ENCODE results near the gene ACAD10.
A peak's percentile ranks its signal among the peaks of the same experiment; 100 is the strongest.

The ACAD10 gene

GRCh38 chr12:111685322-111685810 is 487 bp upstream of the ACAD10 start:
- POLR2A ChIA-PET = interaction anchor here (0.7 to 1.4 kb wide), 6 partner anchors 9 to 280 kb away, joined by 3 to 4 read pairs (median 3); partner anchors contain the start of gene SH2B3
- CTCF ChIA-PET = interaction anchor here (1.0 to 3.0 kb wide), 7 partner anchors 8 to 288 kb away, joined by 3 to 9 read pairs (median 4); no protein-coding TSS in a partner anchor
- DNase-seq (ENCODE audit: low read depth, low spot score) = no peak
- TF ChIP-seq, protein P1, sequence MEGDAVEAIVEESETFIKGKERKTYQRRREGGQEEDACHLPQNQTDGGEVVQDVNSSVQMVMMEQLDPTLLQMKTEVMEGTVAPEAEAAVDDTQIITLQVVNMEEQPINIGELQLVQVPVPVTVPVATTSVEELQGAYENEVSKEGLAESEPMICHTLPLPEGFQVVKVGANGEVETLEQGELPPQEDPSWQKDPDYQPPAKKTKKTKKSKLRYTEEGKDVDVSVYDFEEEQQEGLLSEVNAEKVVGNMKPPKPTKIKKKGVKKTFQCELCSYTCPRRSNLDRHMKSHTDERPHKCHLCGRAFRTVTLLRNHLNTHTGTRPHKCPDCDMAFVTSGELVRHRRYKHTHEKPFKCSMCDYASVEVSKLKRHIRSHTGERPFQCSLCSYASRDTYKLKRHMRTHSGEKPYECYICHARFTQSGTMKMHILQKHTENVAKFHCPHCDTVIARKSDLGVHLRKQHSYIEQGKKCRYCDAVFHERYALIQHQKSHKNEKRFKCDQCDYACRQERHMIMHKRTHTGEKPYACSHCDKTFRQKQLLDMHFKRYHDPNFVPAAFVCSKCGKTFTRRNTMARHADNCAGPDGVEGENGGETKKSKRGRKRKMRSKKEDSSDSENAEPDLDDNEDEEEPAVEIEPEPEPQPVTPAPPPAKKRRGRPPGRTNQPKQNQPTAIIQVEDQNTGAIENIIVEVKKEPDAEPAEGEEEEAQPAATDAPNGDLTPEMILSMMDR (IDR thresholded peaks at IDR 0.05; ENCODE audit: insufficient read depth, low read length, missing control alignments) = no peak
- H3K4me3 ChIP-seq (ENCODE audit: low read depth, low read length) = peak overlapping the region; percentile 99

- peak overlapping the region; percentile 99 for H3K4me3 ChIP-seq (ENCODE audit: low read depth, low read length)
- DNase-seq (ENCODE audit: low read depth, low spot score) = no peak
- POLR2A ChIA-PET = interaction anchor here (0.6 to 1.2 kb wide), 2 partner anchors 12 to 190 kb away, joined by 3 read pairs; no protein-coding TSS in a partner anchor
- CTCF ChIA-PET = interaction anchor here (1.1 to 3.0 kb wide), 2 partner anchors 19 to 126 kb away, joined by 3 to 9 read pairs; no protein-coding TSS in a partner anchor
- TF ChIP-seq, protein P1 (IDR thresholded peaks at IDR 0.05; ENCODE audit: insufficient read depth, low read length, missing control alignments) = no peak
These were observed 787 bp downstream of the ACAD10 start for GRCh38 chr12:111686574-111687105.

DNA sequence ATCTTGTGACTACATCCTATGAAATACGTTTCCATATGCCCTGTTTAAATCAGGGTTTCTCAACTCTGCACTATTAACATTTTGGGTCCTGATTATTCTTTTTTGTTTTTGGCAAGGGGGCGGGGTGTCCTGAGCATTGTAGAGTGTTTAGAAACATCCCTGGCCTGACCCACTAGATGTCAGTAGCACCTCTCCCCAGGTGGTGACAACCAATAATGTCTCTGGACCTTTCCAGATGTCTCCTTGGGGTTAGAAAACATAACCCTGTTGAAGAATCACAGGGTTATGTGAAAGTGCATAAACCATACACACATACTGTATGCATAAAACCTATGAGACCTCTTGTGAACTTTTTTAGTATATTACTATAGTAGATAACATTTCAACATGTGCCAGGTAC is 1.4 kb downstream of the ACAD10 start:
- TF ChIP-seq, protein P1 (IDR thresholded peaks at IDR 0.05; ENCODE audit: insufficient read depth, low read length, missing control alignments) = no peak
- DNase-seq (ENCODE audit: low read depth, low spot score) = no peak
- POLR2A ChIA-PET = no interaction called here
- peak overlapping the region; percentile 99; the same call in 1 of the 2 replicates for H3K4me3 ChIP-seq (ENCODE audit: low read depth, low read length)
- CTCF ChIA-PET = interaction anchor here (3.0 kb wide), 1 partner anchor 125 kb away, joined by 9 read pairs; no protein-coding TSS in a partner anchor

- CTCF ChIA-PET = no interaction called here
These were observed 2.1 kb downstream of the ACAD10 start for GRCh38 chr12:111687952-111688351.

GRCh38 chr12:111691262-111691661 is 5.4 kb downstream of the ACAD10 start:
- POLR2A ChIA-PET = no interaction called here
- TF ChIP-seq, protein P1 (IDR thresholded peaks at IDR 0.05; ENCODE audit: insufficient read depth, low read length, missing control alignments) = no peak
- CTCF ChIA-PET = interaction anchor here (0.6 to 0.7 kb wide), 2 partner anchors 29 to 35 kb away, joined by 3 to 4 read pairs; no protein-coding TSS in a partner anchor
- H3K4me3 ChIP-seq (ENCODE audit: low read depth, low read length) = no peak overlapping the region
- no peak for DNase-seq (ENCODE audit: low read depth, low spot score)

More at GRCh38 chr12:111687952-111688351, 2.1 kb downstream of the ACAD10 start:
- no peak for DNase-seq (ENCODE audit: low read depth, low spot score)
- TF ChIP-seq, protein P1 (IDR thresholded peaks at IDR 0.05; ENCODE audit: insufficient read depth, low read length, missing control alignments) = no peak
- no peak overlapping the region for H3K4me3 ChIP-seq (ENCODE audit: low read depth, low read length)
- POLR2A ChIA-PET = no interaction called here

GRCh38 chr12:111692575-111693210 is 6.8 kb downstream of the ACAD10 start:
- ChIA-PET POLR2A (no interaction called here), CTCF (interaction anchor here (1.0 to 1.9 kb wide), 9 partner anchors 10 to 122 kb away, joined by 3 to 6 read pairs (median 4); no protein-coding TSS in a partner anchor)
- no peak for DNase-seq (ENCODE audit: low read depth, low spot score)
- TF ChIP-seq, protein P1 (IDR thresholded peaks at IDR 0.05; ENCODE audit: insufficient read depth, low read length, missing control alignments) = no peak
- H3K4me3 ChIP-seq (ENCODE audit: low read depth, low read length) = no peak overlapping the region
